ENCODE measurements around the gene DPP6. TPM values are rescaled to one million over a fixed set of nuclear protein-coding genes. Genes with fewer than 3 reads are reported as not detected.

Gene DPP6
- total RNA-seq, 4 donors from 2014 or later, result 0.60 to 1.7 (median 1.6) TPM; not detected in 1

GRCh38 chr7:154741131-154741530 is 688.9 kb downstream of the DPP6 start:
- Histone ChIP-seq H3K36me3 (no peaks in the 10 kb centered on the region), H3K4me1 (no peaks in the 10 kb centered on the region), H3K9me3 (no peaks in the 10 kb centered on the region), H3K27me3 (no peaks in the 10 kb centered on the region), H3K4me3 (no peak overlapping the region), H3K27ac (no peak overlapping the region)
- TF ChIP-seq CTCF (IDR thresholded peaks at IDR 0.05) (no peak), POLR2A (IDR thresholded peaks at IDR 0.05) (no peak), EP300 (IDR thresholded peaks at IDR 0.05) (no peak)
- 82 to 88% methylated on average over 6 of the region's 6 CpGs for WGBS, 2 donors
- no peak for DNase-seq (ENCODE audit: low spot score in 2 of 2)

- Histone ChIP-seq H3K4me1 (no peaks in the 10 kb centered on the region), H3K4me3 (no peak overlapping the region), H3K36me3 (no peaks in the 10 kb centered on the region), H3K27me3 (no peaks in the 10 kb centered on the region), H3K27ac (no peak overlapping the region), H3K9me3 (no peaks in the 10 kb centered on the region)
- no peak for DNase-seq (ENCODE audit: low spot score in 2 of 2)
- no peak for TF ChIP-seq EP300 (IDR thresholded peaks at IDR 0.05)
- no peak for TF ChIP-seq CTCF (IDR thresholded peaks at IDR 0.05)
- TF ChIP-seq POLR2A (IDR thresholded peaks at IDR 0.05), result no peak
- WGBS, 2 donors, result 51 to 59% methylated on average over 5 of the region's 5 CpGs
Measured at GRCh38 chr7:154743206-154743605, 691.0 kb downstream of the DPP6 start.

- 31 to 34% methylated on average over 15 of the region's 15 CpGs for WGBS, 2 donors
- TF ChIP-seq POLR2A (IDR thresholded peaks at IDR 0.05), result no peak
- peak in 3 of 5 experiments; percentile 15 to 29 (median 24) for TF ChIP-seq CTCF (IDR thresholded peaks at IDR 0.05)
- Histone ChIP-seq H3K4me3 (no peak overlapping the region), H3K27me3 (no peaks in the 10 kb centered on the region), H3K4me1 (no peaks in the 10 kb centered on the region), H3K36me3 (no peaks in the 10 kb centered on the region), H3K27ac (no peak overlapping the region), H3K9me3 (no peaks in the 10 kb centered on the region)
- no peak for DNase-seq (ENCODE audit: low spot score in 2 of 2)
Measured at GRCh38 chr7:154744256-154744860, 692.2 kb downstream of the DPP6 start.

- Histone ChIP-seq H3K36me3 (no peaks in the 10 kb centered on the region), H3K27me3 (no peaks in the 10 kb centered on the region), H3K27ac (no peak overlapping the region), H3K4me1 (no peaks in the 10 kb centered on the region), H3K9me3 (no peaks in the 10 kb centered on the region), H3K4me3 (no peak overlapping the region)
- TF ChIP-seq POLR2A (IDR thresholded peaks at IDR 0.05) (no peak), EP300 (IDR thresholded peaks at IDR 0.05) (no peak), CTCF (IDR thresholded peaks at IDR 0.05) (no peak)
- DNase-seq (ENCODE audit: low spot score in 2 of 2), result no peak
- 74 to 76% methylated on average over 3 of the region's 3 CpGs for WGBS, 2 donors
Measured at GRCh38 chr7:154744861-154745258, 692.7 kb downstream of the DPP6 start.

- TF ChIP-seq EP300 (IDR thresholded peaks at IDR 0.05) (no peak), CTCF (IDR thresholded peaks at IDR 0.05) (no peak), POLR2A (IDR thresholded peaks at IDR 0.05) (no peak)
- Histone ChIP-seq H3K4me3 (no peak overlapping the region), H3K27ac (no peak overlapping the region), H3K36me3 (no peaks in the 10 kb centered on the region), H3K4me1 (no peaks in the 10 kb centered on the region), H3K9me3 (no peaks in the 10 kb centered on the region), H3K27me3 (no peaks in the 10 kb centered on the region)
- DNase-seq (ENCODE audit: low spot score in 2 of 2), result no peak
- WGBS, 2 donors, result 44 to 46% methylated on average over 5 of the region's 5 CpGs
Measured at GRCh38 chr7:154746571-154747360, 694.6 kb downstream of the DPP6 start.

Data from tibial nerve (tissue), 4 donors.